ENCODE results near the gene GSE1.

- TF ChIP-seq POLR2A (IDR thresholded peaks at IDR 0.05; ENCODE audit: low read length): no peak
- TF ChIP-seq GATA1 (IDR thresholded peaks at IDR 0.05; ENCODE audit: low read depth, low read length): no peak
Measured at GRCh38 chr16:85634747-85635544, 21.8 kb downstream of the GSE1 start.
